Measurements from ENCODE around the gene PRSS16.
A peak's percentile ranks its signal among the peaks of the same experiment; 100 is the strongest.

Gene PRSS16

GRCh38 chr6:27283279-27283678, 35.8 kb downstream of the PRSS16 start:
- DNase-seq (ENCODE audit: low read depth, low spot score), result no peak

GRCh38 chr6:27286141-27286540, 38.6 kb downstream of the PRSS16 start:
- DNase-seq (ENCODE audit: low read depth, low spot score), result no peak

- no peak for DNase-seq (ENCODE audit: low read depth, low spot score)
These were observed 40.2 kb downstream of the PRSS16 start for GRCh38 chr6:27287751-27288135.

- peak; percentile 63 for DNase-seq (ENCODE audit: low read depth, low spot score)
These were observed 40.9 kb downstream of the PRSS16 start for GRCh38 chr6:27288136-27289044.

GRCh38 chr6:27290065-27290849, 42.8 kb downstream of the PRSS16 start:
- peak; percentile 80 for DNase-seq (ENCODE audit: low read depth, low spot score)

GRCh38 chr6:27290850-27291208, 43.3 kb downstream of the PRSS16 start:
- no peak for DNase-seq (ENCODE audit: low read depth, low spot score)

GRCh38 chr6:27293436-27294098, 46.1 kb downstream of the PRSS16 start:
- peak; percentile 76 for DNase-seq (ENCODE audit: low read depth, low spot score)

- no peak for DNase-seq (ENCODE audit: low read depth, low spot score)
These were observed 46.9 kb downstream of the PRSS16 start for GRCh38 chr6:27294409-27294808.

GRCh38 chr6:27295301-27296079, 48.0 kb downstream of the PRSS16 start:
- DNase-seq (ENCODE audit: low read depth, low spot score), result peak; percentile 81

GRCh38 chr6:27296106-27296783, 48.7 kb downstream of the PRSS16 start:
- DNase-seq (ENCODE audit: low read depth, low spot score), result peak; percentile 85

GRCh38 chr6:27297484-27297856, 50.0 kb downstream of the PRSS16 start:
- DNase-seq (ENCODE audit: low read depth, low spot score), result peak; percentile 53

GRCh38 chr6:27297857-27298730, 50.6 kb downstream of the PRSS16 start:
- peak; percentile 91 for DNase-seq (ENCODE audit: low read depth, low spot score)

GRCh38 chr6:27303613-27304272, 56.2 kb downstream of the PRSS16 start:
- peak; percentile 41 for DNase-seq (ENCODE audit: low read depth, low spot score)
